SK-N-SH (cell line): Measurements from ENCODE around the gene FZR1.

Experiments
- EP300 ChIP-seq, 2 experiments: IDR thresholded peaks; 2 replicates each; pipeline versions ENCODE4 v1.4.0 to v1.6.1; 2012; ENCODE audit warnings: borderline replicate concordance in 1 of 2, low read depth in 1 of 2, low read length in 1 of 2
- GATA2 ChIP-seq: sonication (generic); formaldehyde crosslinking; IDR thresholded peaks from 2 replicates; pipeline ENCODE4 v1.5.0; 2020; ENCODE audit warnings: mild to moderate bottlenecking, missing genetic modification reagents
- MAX ChIP-seq: IDR thresholded peaks from 2 replicates; pipeline ENCODE4 v1.4.0; 2012; ENCODE audit warnings: low read depth
- MXI1 ChIP-seq: IDR thresholded peaks from 2 replicates; pipeline ENCODE4 v1.6.1; 2012; ENCODE audit warnings: mild to moderate bottlenecking, low read depth, low read length, improper control_type of control experiment
- NRF1 ChIP-seq: IDR thresholded peaks from 2 replicates; pipeline ENCODE4 v1.6.1; 2012; ENCODE audit warnings: low read depth, mild to moderate bottlenecking, low read length
- POLR2AphosphoS5 ChIP-seq: IDR thresholded peaks from 2 replicates; pipeline ENCODE4 v1.6.1; 2012; ENCODE audit warnings: low read depth, low read length
- RCOR1 ChIP-seq: fragments of 150-350 bp; IDR thresholded peaks from 2 replicates; pipeline ENCODE4 v1.6.1; 2017; ENCODE audit warnings: antibody characterized with exemption, low read length
- RFX5 ChIP-seq: IDR thresholded peaks from 2 replicates; pipeline ENCODE4 v1.6.1; 2012; ENCODE audit warnings: mild to moderate bottlenecking, improper control_type of control experiment, low read length
- TAF1 ChIP-seq: IDR thresholded peaks from 2 replicates; pipeline ENCODE4 v1.6.1; 2012; ENCODE audit warnings: low read depth, mild to moderate bottlenecking, low read length, moderate library complexity, borderline replicate concordance
- TCF12 ChIP-seq: IDR thresholded peaks from 2 replicates; pipeline ENCODE4 v1.4.0; 2012
- YY1 ChIP-seq: IDR thresholded peaks from 2 replicates; pipeline ENCODE4 v1.4.0; 2012; ENCODE audit warnings: low read depth, mild to moderate bottlenecking
- TF ChIP-seq, protein P1 (sequence below): fragments of 200-600 bp; sonication (generic); IDR thresholded peaks from 2 replicates; pipeline ENCODE4 v1.6.1; 2017; ENCODE audit warnings: antibody characterized with exemption, mild to moderate bottlenecking, moderate library complexity
- TF ChIP-seq, protein P2 (sequence below): IDR thresholded peaks from 2 replicates; pipeline ENCODE4 v1.6.1; 2012; ENCODE audit warnings: mild to moderate bottlenecking, low read depth, low read length, moderate library complexity

- TF ChIP-seq, protein P1, sequence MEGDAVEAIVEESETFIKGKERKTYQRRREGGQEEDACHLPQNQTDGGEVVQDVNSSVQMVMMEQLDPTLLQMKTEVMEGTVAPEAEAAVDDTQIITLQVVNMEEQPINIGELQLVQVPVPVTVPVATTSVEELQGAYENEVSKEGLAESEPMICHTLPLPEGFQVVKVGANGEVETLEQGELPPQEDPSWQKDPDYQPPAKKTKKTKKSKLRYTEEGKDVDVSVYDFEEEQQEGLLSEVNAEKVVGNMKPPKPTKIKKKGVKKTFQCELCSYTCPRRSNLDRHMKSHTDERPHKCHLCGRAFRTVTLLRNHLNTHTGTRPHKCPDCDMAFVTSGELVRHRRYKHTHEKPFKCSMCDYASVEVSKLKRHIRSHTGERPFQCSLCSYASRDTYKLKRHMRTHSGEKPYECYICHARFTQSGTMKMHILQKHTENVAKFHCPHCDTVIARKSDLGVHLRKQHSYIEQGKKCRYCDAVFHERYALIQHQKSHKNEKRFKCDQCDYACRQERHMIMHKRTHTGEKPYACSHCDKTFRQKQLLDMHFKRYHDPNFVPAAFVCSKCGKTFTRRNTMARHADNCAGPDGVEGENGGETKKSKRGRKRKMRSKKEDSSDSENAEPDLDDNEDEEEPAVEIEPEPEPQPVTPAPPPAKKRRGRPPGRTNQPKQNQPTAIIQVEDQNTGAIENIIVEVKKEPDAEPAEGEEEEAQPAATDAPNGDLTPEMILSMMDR, result no peak
- no peak for TF ChIP-seq TCF12
- no peak for TF ChIP-seq GATA2 (CRISPR knock-in tag)
- TF ChIP-seq YY1, result no peak
- TF ChIP-seq TAF1, result no peak
- no peak for TF ChIP-seq MXI1
- no peak for TF ChIP-seq NRF1
- no peak for TF ChIP-seq EP300 (IDR thresholded peaks at IDR 0.05; ENCODE audit: borderline replicate concordance in 1 of 2, low read depth in 1 of 2, low read length in 1 of 2)
- TF ChIP-seq POLR2AphosphoS5, result no peak
- TF ChIP-seq, protein P2, sequence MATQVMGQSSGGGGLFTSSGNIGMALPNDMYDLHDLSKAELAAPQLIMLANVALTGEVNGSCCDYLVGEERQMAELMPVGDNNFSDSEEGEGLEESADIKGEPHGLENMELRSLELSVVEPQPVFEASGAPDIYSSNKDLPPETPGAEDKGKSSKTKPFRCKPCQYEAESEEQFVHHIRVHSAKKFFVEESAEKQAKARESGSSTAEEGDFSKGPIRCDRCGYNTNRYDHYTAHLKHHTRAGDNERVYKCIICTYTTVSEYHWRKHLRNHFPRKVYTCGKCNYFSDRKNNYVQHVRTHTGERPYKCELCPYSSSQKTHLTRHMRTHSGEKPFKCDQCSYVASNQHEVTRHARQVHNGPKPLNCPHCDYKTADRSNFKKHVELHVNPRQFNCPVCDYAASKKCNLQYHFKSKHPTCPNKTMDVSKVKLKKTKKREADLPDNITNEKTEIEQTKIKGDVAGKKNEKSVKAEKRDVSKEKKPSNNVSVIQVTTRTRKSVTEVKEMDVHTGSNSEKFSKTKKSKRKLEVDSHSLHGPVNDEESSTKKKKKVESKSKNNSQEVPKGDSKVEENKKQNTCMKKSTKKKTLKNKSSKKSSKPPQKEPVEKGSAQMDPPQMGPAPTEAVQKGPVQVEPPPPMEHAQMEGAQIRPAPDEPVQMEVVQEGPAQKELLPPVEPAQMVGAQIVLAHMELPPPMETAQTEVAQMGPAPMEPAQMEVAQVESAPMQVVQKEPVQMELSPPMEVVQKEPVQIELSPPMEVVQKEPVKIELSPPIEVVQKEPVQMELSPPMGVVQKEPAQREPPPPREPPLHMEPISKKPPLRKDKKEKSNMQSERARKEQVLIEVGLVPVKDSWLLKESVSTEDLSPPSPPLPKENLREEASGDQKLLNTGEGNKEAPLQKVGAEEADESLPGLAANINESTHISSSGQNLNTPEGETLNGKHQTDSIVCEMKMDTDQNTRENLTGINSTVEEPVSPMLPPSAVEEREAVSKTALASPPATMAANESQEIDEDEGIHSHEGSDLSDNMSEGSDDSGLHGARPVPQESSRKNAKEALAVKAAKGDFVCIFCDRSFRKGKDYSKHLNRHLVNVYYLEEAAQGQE, result no peak
- TF ChIP-seq RCOR1, result no peak
- no peak for TF ChIP-seq MAX
- no peak for TF ChIP-seq RFX5
Measured at GRCh38 chr19:3528539-3529211, 22.6 kb downstream of the FZR1 start.
